HepG2 (cell line): ENCODE results near the gene ATG13. TPM values are rescaled to one million over a fixed set of nuclear protein-coding genes. Genes with fewer than 3 reads are reported as not detected.

Source experiments
- ARID3A ChIP-seq: IDR thresholded peaks from 2 replicates; pipeline ENCODE4 v1.6.1; 2012; ENCODE audit warnings: low read depth, low read length, improper control_type of control experiment
- BCLAF1 ChIP-seq: fragments of 450-650 bp; IDR thresholded peaks from 2 replicates; pipeline ENCODE4 v1.6.1; 2017; ENCODE audit warnings: mild to moderate bottlenecking
- CSRNP1 ChIP-seq: sonication (generic); formaldehyde crosslinking; IDR thresholded peaks from 2 replicates; pipeline ENCODE4 v1.8.1; 2023; ENCODE audit warnings: mild to moderate bottlenecking, missing genetic modification reagents
- MYNN ChIP-seq: sonication (generic); formaldehyde crosslinking; IDR thresholded peaks from 2 replicates; pipeline ENCODE4 v1.4.0; 2020; ENCODE audit warnings: mild to moderate bottlenecking, low read depth, missing genetic modification reagents
- REST ChIP-seq, 2 experiments: IDR thresholded peaks; 2 replicates each; pipeline ENCODE4 v1.6.1; 2011 to 2012; ENCODE audit warnings: low read length in 2 of 2, borderline replicate concordance in 1 of 2, low read depth in 1 of 2, mild to moderate bottlenecking in 1 of 2, moderate library complexity in 1 of 2
- TCF7L2 ChIP-seq: IDR thresholded peaks from 2 replicates; pipeline ENCODE4 v1.6.1; 2011; ENCODE audit warnings: mild to moderate bottlenecking, low read depth, low read length, moderate library complexity
- ZBTB10 ChIP-seq: sonication (generic); formaldehyde crosslinking; IDR thresholded peaks from 2 replicates; pipeline ENCODE4 v1.4.0; 2020; ENCODE audit warnings: missing genetic modification reagents, borderline replicate concordance
- ZFP36L1 ChIP-seq: sonication (generic); formaldehyde crosslinking; IDR thresholded peaks from 2 replicates; pipeline ENCODE4 v1.8.0; 2022; ENCODE audit warnings: mild to moderate bottlenecking, missing genetic modification reagents, moderate library complexity
- ZNF280D ChIP-seq: sonication (generic); formaldehyde crosslinking; IDR thresholded peaks from 2 replicates; pipeline ENCODE4 v1.5.1; 2020; ENCODE audit warnings: mild to moderate bottlenecking, missing genetic modification reagents
- ZNF335 ChIP-seq: sonication (generic); formaldehyde crosslinking; IDR thresholded peaks from 2 replicates; pipeline ENCODE4 v1.4.0; 2020; ENCODE audit warnings: missing genetic modification reagents
- ZNF549 ChIP-seq: sonication (generic); formaldehyde crosslinking; IDR thresholded peaks from 2 replicates; pipeline ENCODE4 v1.5.0; 2020; ENCODE audit warnings: missing genetic modification reagents
- ZSCAN12 ChIP-seq: sonication (generic); formaldehyde crosslinking; IDR thresholded peaks from 2 replicates; pipeline ENCODE4 v1.9.0; 2021; ENCODE audit warnings: mild to moderate bottlenecking, missing genetic modification reagents
- polyA plus RNA-seq, 8 experiments: library from polyadenylated mRNA; depleted of rRNA in 3 of 8; stranded (reverse) in 7 of 8; unstranded in 1 of 8; fragments of >200 nt; fragmentation: Illumina TruSeq in 4 of 8; extraction: Trizol in 4 of 8; gene quantifications; 2 replicates each; pipeline versions ENCODE4 v1.2.1 to v1.2.3, GENCODE V29; 2011 to 2016; ENCODE audit warnings: low read depth in 4 of 8, missing spikeins in 1 of 8, mixed read lengths in 1 of 8; ENCODE audit not compliant: insufficient read depth in 1 of 8
- total RNA-seq, 5 experiments: library from RNA; depleted of rRNA; stranded (reverse); fragments of >200 nt; fragmentation: Illumina TruSeq; extraction: Trizol; gene quantifications; 2 replicates each; pipeline ENCODE4 v1.2.3, GENCODE V29; 2016; ENCODE audit warnings: low read depth in 1 of 5

Gene ATG13
- total and polyA plus RNA-seq, 2 of the 13 experiments (the other 11 are each of a cell fraction or from before 2014, with no cell fraction given): 55.0 to 77.3 TPM

GRCh38 chr11:46719048-46719542 lies 101.7 kb downstream of the ATG13 start, which contains the start of gene F2 (continued):
- TF ChIP-seq ARID3A: 0 out of 2 replicates have a peak, but pooled peaks have one; percentile 4
- TF ChIP-seq REST (IDR thresholded peaks at IDR 0.05; ENCODE audit: borderline replicate concordance in 1 of 2, low read depth in 1 of 2, low read length in 2 of 2): peak in 1 of 2 experiments; percentile 82; a peak in 2 of 4 replicates
- no peak for TF ChIP-seq BCLAF1
- no peak for TF ChIP-seq ZSCAN12
- no peak; the same call in 1 of the 2 replicates for TF ChIP-seq ZBTB10 (CRISPR knock-in tag)
- TF ChIP-seq ZNF549 (CRISPR knock-in tag): no peak
- TF ChIP-seq ZNF280D (CRISPR knock-in tag): no peak; the same call in 1 of the 2 replicates
- 0 out of 2 replicates have a peak, but pooled peaks have one; percentile 25 for TF ChIP-seq ZFP36L1 (CRISPR knock-in tag)
- no peak for TF ChIP-seq TCF7L2
- TF ChIP-seq ZNF335 (CRISPR knock-in tag): no peak; the same call in 1 of the 2 replicates
- TF ChIP-seq CSRNP1: peak; percentile 69; the same call in 1 of the 2 replicates
- TF ChIP-seq MYNN (CRISPR knock-in tag): no peak
